ENCODE measurements around the gene POT1. TPM values are rescaled to one million over a fixed set of nuclear protein-coding genes. Genes with fewer than 3 reads are reported as not detected.
A peak's percentile ranks its signal among the peaks of the same experiment; 100 is the strongest.

Gene POT1
- total and polyA plus RNA-seq, 2 of the 13 experiments (the other 11 are each of a cell fraction or from before 2014, with no cell fraction given): 21.7 to 23.4 TPM

DNA sequence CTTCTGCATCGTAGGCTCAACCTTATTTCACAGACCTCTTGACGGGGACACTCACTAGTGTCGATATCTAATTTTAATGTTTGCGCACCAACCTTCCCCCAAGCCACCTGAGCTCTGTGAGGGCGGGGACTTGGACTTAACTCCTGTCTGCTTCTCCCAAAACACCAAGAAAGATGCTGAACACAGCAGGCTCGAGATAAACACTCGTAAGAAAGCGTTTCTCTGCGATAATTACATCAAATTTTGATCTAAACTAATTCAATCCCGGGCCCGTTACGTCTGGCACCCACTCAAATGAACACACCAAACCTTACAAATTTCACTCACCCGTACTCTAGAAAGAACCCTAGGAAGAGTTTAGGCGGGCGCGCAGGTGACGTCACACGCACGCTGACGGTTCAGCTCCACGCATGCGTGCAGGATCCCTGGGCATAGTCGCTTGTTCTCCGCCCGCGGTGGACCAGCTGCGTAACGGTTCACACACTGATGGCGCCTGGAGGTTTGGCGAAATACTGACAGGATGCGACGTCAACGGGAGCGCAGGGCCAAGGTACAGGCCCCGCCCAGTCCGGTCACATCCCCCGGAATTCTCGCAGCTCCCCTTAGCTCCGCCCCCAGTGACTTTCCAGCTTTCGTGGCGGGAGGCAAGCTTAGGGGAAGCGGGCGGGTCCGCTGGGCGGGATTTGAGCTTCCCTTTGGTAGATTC, at the start of gene POT1 (continued):
- TF ChIP-seq AGO2 (optimal IDR thresholded peaks at IDR 0.05; ENCODE audit: low read depth, low read length) (no peak), DNMT3B (CRISPR knock-in tag; conservative IDR thresholded peaks at IDR 0.05) (no peak; the same call in 1 of the 2 replicates), ZNF598 (CRISPR knock-in tag; IDR thresholded peaks at IDR 0.05; ENCODE audit: borderline replicate concordance) (peak; percentile 84), BRCA1 (CRISPR knock-in tag; IDR thresholded peaks at IDR 0.05) (no peak), ZNF232 (CRISPR knock-in tag; IDR thresholded peaks at IDR 0.05; ENCODE audit: borderline replicate concordance) (no peak; the same call in 1 of the 2 replicates), CCDC6 (CRISPR knock-in tag; IDR thresholded peaks at IDR 0.05) (no peak), PAWR (CRISPR knock-in tag; IDR thresholded peaks at IDR 0.05; ENCODE audit: borderline replicate concordance) (no peak), ZNF747 (CRISPR knock-in tag; IDR thresholded peaks at IDR 0.05; ENCODE audit: borderline replicate concordance) (no peak), ZNF703 (CRISPR knock-in tag; IDR thresholded peaks at IDR 0.05; ENCODE audit: borderline replicate concordance) (no peak), TOE1 (CRISPR knock-in tag; IDR thresholded peaks at IDR 0.05) (no peak), ZKSCAN5 (CRISPR knock-in tag; IDR thresholded peaks at IDR 0.05) (no peak), ZFP90 (CRISPR knock-in tag; IDR thresholded peaks at IDR 0.05; ENCODE audit: borderline replicate concordance) (no peak), ZNF782 (CRISPR knock-in tag; IDR thresholded peaks at IDR 0.05; ENCODE audit: borderline replicate concordance) (no peak; the same call in 1 of the 2 replicates)
- TF ChIP-seq, protein P1, sequence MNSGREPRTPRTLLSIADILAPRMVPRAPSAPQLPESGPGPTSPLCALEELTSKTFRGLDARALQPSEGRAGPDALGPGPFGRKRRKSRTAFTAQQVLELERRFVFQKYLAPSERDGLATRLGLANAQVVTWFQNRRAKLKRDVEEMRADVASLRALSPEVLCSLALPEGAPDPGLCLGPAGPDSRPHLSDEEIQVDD (CRISPR knock-in tag; IDR thresholded peaks at IDR 0.05; ENCODE audit: borderline replicate concordance): 0 out of 2 replicates have a peak, but pooled peaks have one; percentile 24
- TF ChIP-seq, protein P2, sequence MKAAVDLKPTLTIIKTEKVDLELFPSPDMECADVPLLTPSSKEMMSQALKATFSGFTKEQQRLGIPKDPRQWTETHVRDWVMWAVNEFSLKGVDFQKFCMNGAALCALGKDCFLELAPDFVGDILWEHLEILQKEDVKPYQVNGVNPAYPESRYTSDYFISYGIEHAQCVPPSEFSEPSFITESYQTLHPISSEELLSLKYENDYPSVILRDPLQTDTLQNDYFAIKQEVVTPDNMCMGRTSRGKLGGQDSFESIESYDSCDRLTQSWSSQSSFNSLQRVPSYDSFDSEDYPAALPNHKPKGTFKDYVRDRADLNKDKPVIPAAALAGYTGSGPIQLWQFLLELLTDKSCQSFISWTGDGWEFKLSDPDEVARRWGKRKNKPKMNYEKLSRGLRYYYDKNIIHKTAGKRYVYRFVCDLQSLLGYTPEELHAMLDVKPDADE (CRISPR knock-in tag; IDR thresholded peaks at IDR 0.05): no peak
- TF ChIP-seq, protein P3, sequence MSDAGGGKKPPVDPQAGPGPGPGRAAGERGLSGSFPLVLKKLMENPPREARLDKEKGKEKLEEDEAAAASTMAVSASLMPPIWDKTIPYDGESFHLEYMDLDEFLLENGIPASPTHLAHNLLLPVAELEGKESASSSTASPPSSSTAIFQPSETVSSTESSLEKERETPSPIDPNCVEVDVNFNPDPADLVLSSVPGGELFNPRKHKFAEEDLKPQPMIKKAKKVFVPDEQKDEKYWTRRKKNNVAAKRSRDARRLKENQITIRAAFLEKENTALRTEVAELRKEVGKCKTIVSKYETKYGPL (CRISPR knock-in tag; IDR thresholded peaks at IDR 0.05): no peak
- TF ChIP-seq, protein P4, sequence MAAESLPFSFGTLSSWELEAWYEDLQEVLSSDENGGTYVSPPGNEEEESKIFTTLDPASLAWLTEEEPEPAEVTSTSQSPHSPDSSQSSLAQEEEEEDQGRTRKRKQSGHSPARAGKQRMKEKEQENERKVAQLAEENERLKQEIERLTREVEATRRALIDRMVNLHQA (CRISPR knock-in tag; IDR thresholded peaks at IDR 0.05): no peak
- TF ChIP-seq, protein P5, sequence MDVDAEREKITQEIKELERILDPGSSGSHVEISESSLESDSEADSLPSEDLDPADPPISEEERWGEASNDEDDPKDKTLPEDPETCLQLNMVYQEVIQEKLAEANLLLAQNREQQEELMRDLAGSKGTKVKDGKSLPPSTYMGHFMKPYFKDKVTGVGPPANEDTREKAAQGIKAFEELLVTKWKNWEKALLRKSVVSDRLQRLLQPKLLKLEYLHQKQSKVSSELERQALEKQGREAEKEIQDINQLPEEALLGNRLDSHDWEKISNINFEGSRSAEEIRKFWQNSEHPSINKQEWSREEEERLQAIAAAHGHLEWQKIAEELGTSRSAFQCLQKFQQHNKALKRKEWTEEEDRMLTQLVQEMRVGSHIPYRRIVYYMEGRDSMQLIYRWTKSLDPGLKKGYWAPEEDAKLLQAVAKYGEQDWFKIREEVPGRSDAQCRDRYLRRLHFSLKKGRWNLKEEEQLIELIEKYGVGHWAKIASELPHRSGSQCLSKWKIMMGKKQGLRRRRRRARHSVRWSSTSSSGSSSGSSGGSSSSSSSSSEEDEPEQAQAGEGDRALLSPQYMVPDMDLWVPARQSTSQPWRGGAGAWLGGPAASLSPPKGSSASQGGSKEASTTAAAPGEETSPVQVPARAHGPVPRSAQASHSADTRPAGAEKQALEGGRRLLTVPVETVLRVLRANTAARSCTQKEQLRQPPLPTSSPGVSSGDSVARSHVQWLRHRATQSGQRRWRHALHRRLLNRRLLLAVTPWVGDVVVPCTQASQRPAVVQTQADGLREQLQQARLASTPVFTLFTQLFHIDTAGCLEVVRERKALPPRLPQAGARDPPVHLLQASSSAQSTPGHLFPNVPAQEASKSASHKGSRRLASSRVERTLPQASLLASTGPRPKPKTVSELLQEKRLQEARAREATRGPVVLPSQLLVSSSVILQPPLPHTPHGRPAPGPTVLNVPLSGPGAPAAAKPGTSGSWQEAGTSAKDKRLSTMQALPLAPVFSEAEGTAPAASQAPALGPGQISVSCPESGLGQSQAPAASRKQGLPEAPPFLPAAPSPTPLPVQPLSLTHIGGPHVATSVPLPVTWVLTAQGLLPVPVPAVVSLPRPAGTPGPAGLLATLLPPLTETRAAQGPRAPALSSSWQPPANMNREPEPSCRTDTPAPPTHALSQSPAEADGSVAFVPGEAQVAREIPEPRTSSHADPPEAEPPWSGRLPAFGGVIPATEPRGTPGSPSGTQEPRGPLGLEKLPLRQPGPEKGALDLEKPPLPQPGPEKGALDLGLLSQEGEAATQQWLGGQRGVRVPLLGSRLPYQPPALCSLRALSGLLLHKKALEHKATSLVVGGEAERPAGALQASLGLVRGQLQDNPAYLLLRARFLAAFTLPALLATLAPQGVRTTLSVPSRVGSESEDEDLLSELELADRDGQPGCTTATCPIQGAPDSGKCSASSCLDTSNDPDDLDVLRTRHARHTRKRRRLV (CRISPR knock-in tag; IDR thresholded peaks at IDR 0.05): no peak

All from HepG2 (cell line).